Fibroblast of the aortic adventitia (primary cell): Measurements from ENCODE around the gene UPK3A. TPM values are rescaled to one million over a fixed set of nuclear protein-coding genes. Genes with fewer than 3 reads are reported as not detected.

Source experiments
- DNase-seq: peaks from one replicate; pipeline ENCODE4 v3.0.0-alpha.2; 2010; ENCODE audit warnings: low read depth
- H3K4me3 ChIP-seq: 2 replicates; pipeline ENCODE4 v1.5.1; 2011; ENCODE audit warnings: low read depth, mild to moderate bottlenecking, control low read depth, low read length, moderate library complexity
- CTCF ChIP-seq: IDR thresholded peaks from 2 replicates; pipeline ENCODE4 v1.5.1; 2011; ENCODE audit warnings: mild to moderate bottlenecking, low read length, control low read depth, inconsistent platforms; ENCODE audit not compliant: insufficient read depth
- total RNA-seq: library from RNA; depleted of rRNA; stranded (reverse); fragments of >200 nt; gene quantifications from 2 replicates; pipeline ENCODE4 v1.2.3, GENCODE V29; 2012; ENCODE audit warnings: low replicate concordance

UPK3A gene
- total RNA-seq, 1 donor, result not detected

GRCh38 chr22:45238957-45239680 is 45.6 kb upstream of the UPK3A start:
- no peak for TF ChIP-seq CTCF
- H3K4me3 ChIP-seq, result peak overlapping the region; percentile 75
- DNase-seq, result no peak

GRCh38 chr22:45239681-45240051 is 45.1 kb upstream of the UPK3A start:
- no peak for TF ChIP-seq CTCF
- no peak for DNase-seq
- H3K4me3 ChIP-seq, result peak overlapping the region; percentile 75

GRCh38 chr22:45240104-45240809 is 44.5 kb upstream of the UPK3A start:
- DNase-seq, result peak; percentile 16
- peak overlapping the region; percentile 75 for H3K4me3 ChIP-seq
- no peak for TF ChIP-seq CTCF

GRCh38 chr22:45240810-45241631 is 43.7 kb upstream of the UPK3A start, which contains the start of gene KIAA0930:
Gene KIAA0930 (minus strand): TSS chr22:45240894. CDS start chr22:45240703, 191 bp downstream.
- TF ChIP-seq CTCF, result no peak

GRCh38 chr22:45242778-45243191 is 42.0 kb upstream of the UPK3A start:
- DNase-seq, result no peak
- peak; percentile 17 for TF ChIP-seq CTCF

More at GRCh38 chr22:45240810-45241631, 43.7 kb upstream of the UPK3A start, which contains the start of gene KIAA0930:
- H3K4me3 ChIP-seq, result peak within 1 kb of the TSS; percentile 75
- peak; percentile 63 for DNase-seq

GRCh38 chr22:45244916-45245315 is 39.8 kb upstream of the UPK3A start:
- no peak for TF ChIP-seq CTCF
- DNase-seq, result no peak
- H3K4me3 ChIP-seq, result no peak overlapping the region

More at GRCh38 chr22:45242778-45243191, 42.0 kb upstream of the UPK3A start:
- H3K4me3 ChIP-seq, result no peak overlapping the region
